DND-41 (cell line): ENCODE data around the gene FAF1.
"Not testable (repeated sequence)": the region's sequence is repeated elsewhere in the genome, so short reads cannot be mapped to it uniquely, and the experiment has no call there.

Experiments used
- ATAC-seq: fragments of 200-7000 bp; cut with Tn5 transposase; 3 replicates; pipeline ENCODE4 v1.9.1; 2021; ENCODE audit warnings: low read depth; ENCODE audit not compliant: insufficient read depth
- DNase-seq: peaks from one replicate; pipeline ENCODE4 v3.0.0-alpha.2; 2020
- H2AFZ ChIP-seq: 2 replicates; pipeline ENCODE4 v1.6.0; 2012; ENCODE audit warnings: low read depth, low read length
- H3K27ac ChIP-seq: 2 replicates; pipeline ENCODE4 v1.5.1; 2012; ENCODE audit warnings: low read length, inconsistent platforms
- H3K27me3 ChIP-seq: fragments of 200-600 bp; sonication (generic); 2 replicates; pipeline ENCODE4 v1.6.0; 2012; ENCODE audit warnings: low read length, mild to moderate bottlenecking, inconsistent platforms; ENCODE audit not compliant: insufficient read depth, poor library complexity
- H3K36me3 ChIP-seq: 2 replicates; pipeline ENCODE4 v1.5.1; 2012; ENCODE audit warnings: low read length, inconsistent platforms; ENCODE audit not compliant: insufficient read depth
- H3K4me1 ChIP-seq: 2 replicates; pipeline ENCODE4 v1.5.1; 2012; ENCODE audit warnings: mild to moderate bottlenecking, low read length; ENCODE audit not compliant: insufficient read depth
- H3K4me2 ChIP-seq: 2 replicates; pipeline ENCODE4 v1.6.0; 2012; ENCODE audit warnings: mild to moderate bottlenecking, moderate library complexity, low read length, inconsistent platforms; ENCODE audit not compliant: insufficient read depth
- H3K4me3 ChIP-seq, 2 experiments: fragments of 200-600 bp in 1 of 2; shearing (Covaris generic) in 1 of 2; 2 replicates each; pipeline ENCODE4 v1.5.1; 2012 to 2016; ENCODE audit warnings: inconsistent platforms in 2 of 2, low read length in 2 of 2, mild to moderate bottlenecking in 2 of 2, low read depth in 1 of 2, moderate library complexity in 1 of 2
- H3K79me2 ChIP-seq: 2 replicates; pipeline ENCODE4 v1.6.0; 2012; ENCODE audit warnings: low read length, inconsistent platforms; ENCODE audit not compliant: insufficient read depth
- H3K9ac ChIP-seq: 2 replicates; pipeline ENCODE4 v1.6.0; 2012; ENCODE audit warnings: low read depth, mild to moderate bottlenecking, inconsistent platforms, low read length, moderate library complexity
- H3K9me3 ChIP-seq: 2 replicates; pipeline ENCODE4 v1.5.1; 2012; ENCODE audit warnings: low read length, moderate library complexity, mild to moderate bottlenecking, inconsistent platforms; ENCODE audit not compliant: insufficient read depth, severe bottlenecking
- H4K20me1 ChIP-seq: 2 replicates; pipeline ENCODE4 v1.6.0; 2012; ENCODE audit warnings: low read length; ENCODE audit not compliant: insufficient read depth
- CTCF ChIP-seq: IDR thresholded peaks from 2 replicates; pipeline ENCODE4 v1.5.1; 2012; ENCODE audit warnings: borderline replicate concordance, low read length, moderate library complexity, mild to moderate bottlenecking; ENCODE audit not compliant: poor library complexity, severe bottlenecking; ENCODE audit errors: extremely low read depth
- EZH2 ChIP-seq: IDR thresholded peaks from 3 replicates; pipeline ENCODE4 v1.6.1; 2012; ENCODE audit warnings: borderline replicate concordance, low read depth, mild to moderate bottlenecking, moderate library complexity, low read length, inconsistent platforms; ENCODE audit not compliant: severe bottlenecking

The FAF1 gene

GRCh38 chr1:50779801-50780200 is 180.3 kb downstream of the FAF1 start:
- Histone ChIP-seq H3K27ac (no peak overlapping the region), H3K9me3 (no peaks in the 10 kb centered on the region), H3K4me1 (peaks cover 8% of the 10 kb centered on the region; the same call in 1 of the 2 replicates), H3K79me2 (peaks cover 29% of the 10 kb centered on the region), H3K27me3 (no peaks in the 10 kb centered on the region), H3K9ac (no peak overlapping the region), H2AFZ (no peak overlapping the region), H3K4me2 (no peak overlapping the region), H4K20me1 (no peaks in the 10 kb centered on the region), H3K4me3 (no peak overlapping the region), H3K36me3 (peaks cover 30% of the 10 kb centered on the region)
- no peak for TF ChIP-seq CTCF
- TF ChIP-seq EZH2, result no peak
- no peak for DNase-seq
- no peak for ATAC-seq

GRCh38 chr1:50775740-50776139 is 184.3 kb downstream of the FAF1 start:
- TF ChIP-seq EZH2 (no peak), CTCF (no peak)
- Histone ChIP-seq H3K4me3 (no peak overlapping the region), H3K27me3 (no peaks in the 10 kb centered on the region), H4K20me1 (no peaks in the 10 kb centered on the region), H3K27ac (no peak overlapping the region), H3K79me2 (peaks cover 26% of the 10 kb centered on the region), H2AFZ (no peak overlapping the region), H3K36me3 (peaks cover 25% of the 10 kb centered on the region), H3K9ac (no peak overlapping the region), H3K4me1 (no peaks in the 10 kb centered on the region), H3K4me2 (no peak overlapping the region), H3K9me3 (no peaks in the 10 kb centered on the region)
- DNase-seq, result no peak
- no peak for ATAC-seq

GRCh38 chr1:50774759-50775351 is 185.2 kb downstream of the FAF1 start:
- TF ChIP-seq EZH2, result no peak
- peak; percentile 81 for TF ChIP-seq CTCF
- no peak overlapping the region for H3K4me2 ChIP-seq
- H2AFZ ChIP-seq, result no peak overlapping the region
- H3K4me3 ChIP-seq, result no peak overlapping the region
- 0 out of 2 replicates have a peak, but pooled peaks cover 2% of the 10 kb centered on the region for H4K20me1 ChIP-seq
- peaks cover 33% of the 10 kb centered on the region for H3K79me2 ChIP-seq
- ATAC-seq (peak; percentile 88), DNase-seq (peak; percentile 29)
- H3K4me1 ChIP-seq, result no peaks in the 10 kb centered on the region
- H3K9ac ChIP-seq, result no peak overlapping the region
- no peak overlapping the region for H3K27ac ChIP-seq
- H3K27me3 ChIP-seq, result no peaks in the 10 kb centered on the region
- H3K36me3 ChIP-seq, result peaks cover 17% of the 10 kb centered on the region; the same call in 1 of the 2 replicates
- H3K9me3 ChIP-seq, result no peaks in the 10 kb centered on the region

- Histone ChIP-seq H3K4me2 (no peak overlapping the region), H3K9me3 (peaks cover 3% of the 10 kb centered on the region), H3K4me1 (no peaks in the 10 kb centered on the region), H3K36me3 (peaks cover 9% of the 10 kb centered on the region; the same call in 1 of the 2 replicates), H4K20me1 (peaks cover 5% of the 10 kb centered on the region), H3K79me2 (peaks cover 54% of the 10 kb centered on the region), H3K27me3 (no peaks in the 10 kb centered on the region), H3K9ac (no peak overlapping the region), H3K27ac (no peak overlapping the region; the same call in 1 of the 2 replicates), H2AFZ (no peak overlapping the region), H3K4me3 (no peak overlapping the region)
- no peak for DNase-seq
- peak; percentile 62; the same call in 1 of the 3 replicates for ATAC-seq
- no peak for TF ChIP-seq CTCF
- TF ChIP-seq EZH2, result no peak
Observed at GRCh38 chr1:50766688-50767087, 193.4 kb downstream of the FAF1 start.

GRCh38 chr1:50756543-50756942 is 203.5 kb downstream of the FAF1 start:
- ATAC-seq, H4K20me1 ChIP-seq: not testable (repeated sequence)

More at GRCh38 chr1:50756543-50756942, 203.5 kb downstream of the FAF1 start:
- not testable (repeated sequence) for H3K4me3 ChIP-seq, H3K9ac ChIP-seq, H3K79me2 ChIP-seq, H3K27ac ChIP-seq, H3K9me3 ChIP-seq, H3K4me1 ChIP-seq, H3K4me2 ChIP-seq, H2AFZ ChIP-seq, DNase-seq, H3K27me3 ChIP-seq
- peaks cover 14% of the 10 kb centered on the region; the same call in 1 of the 2 replicates for H3K36me3 ChIP-seq
